HT1080 (cell line): Measurements from ENCODE around the gene RBMS2. TPM values are rescaled to one million over a fixed set of nuclear protein-coding genes. Genes with fewer than 3 reads are reported as not detected.
A peak's percentile ranks its signal among the peaks of the same experiment; 100 is the strongest.

Experiments
- DNase-seq: peaks from one replicate; pipeline ENCODE4 v3.0.0-alpha.2; 2015; ENCODE audit warnings: low read depth
- total RNA-seq: library from RNA; depleted of rRNA; stranded (reverse); fragments of >200 nt; shearing (Covaris generic); gene quantifications from 2 replicates; pipeline ENCODE4 v1.2.3, GENCODE V29; 2014

Gene RBMS2
- total RNA-seq, 1 experiment from 2014 or later: 33.3 TPM

DNA sequence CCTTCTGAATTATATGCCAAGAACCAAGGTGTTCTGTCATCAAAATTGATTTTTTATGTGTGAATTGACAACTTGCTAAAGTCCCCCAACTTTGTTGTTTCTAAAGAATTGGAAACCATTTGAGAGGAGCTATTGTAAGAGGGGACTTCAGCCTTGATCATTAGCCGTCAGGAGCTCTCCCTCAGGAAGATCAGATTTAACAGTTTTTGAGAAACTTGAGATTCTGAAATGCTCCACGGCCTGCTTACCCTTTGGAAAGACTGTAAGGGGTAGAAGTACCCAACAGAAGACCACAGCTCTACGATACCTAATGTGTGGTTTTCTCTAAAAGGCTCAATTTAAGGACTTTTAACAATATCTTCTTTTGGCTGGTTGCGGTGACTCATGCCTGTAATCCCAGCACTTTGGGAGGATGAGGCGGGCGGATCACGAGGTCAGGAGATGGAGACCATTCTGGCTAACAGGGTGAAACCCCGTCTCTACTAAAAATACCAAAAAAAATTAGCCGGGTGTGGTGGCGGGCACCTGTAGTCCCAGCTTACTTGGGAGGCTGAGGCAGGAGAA lies 57.4 kb downstream of the RBMS2 start:
- DNase-seq: peak; percentile 40

DNA sequence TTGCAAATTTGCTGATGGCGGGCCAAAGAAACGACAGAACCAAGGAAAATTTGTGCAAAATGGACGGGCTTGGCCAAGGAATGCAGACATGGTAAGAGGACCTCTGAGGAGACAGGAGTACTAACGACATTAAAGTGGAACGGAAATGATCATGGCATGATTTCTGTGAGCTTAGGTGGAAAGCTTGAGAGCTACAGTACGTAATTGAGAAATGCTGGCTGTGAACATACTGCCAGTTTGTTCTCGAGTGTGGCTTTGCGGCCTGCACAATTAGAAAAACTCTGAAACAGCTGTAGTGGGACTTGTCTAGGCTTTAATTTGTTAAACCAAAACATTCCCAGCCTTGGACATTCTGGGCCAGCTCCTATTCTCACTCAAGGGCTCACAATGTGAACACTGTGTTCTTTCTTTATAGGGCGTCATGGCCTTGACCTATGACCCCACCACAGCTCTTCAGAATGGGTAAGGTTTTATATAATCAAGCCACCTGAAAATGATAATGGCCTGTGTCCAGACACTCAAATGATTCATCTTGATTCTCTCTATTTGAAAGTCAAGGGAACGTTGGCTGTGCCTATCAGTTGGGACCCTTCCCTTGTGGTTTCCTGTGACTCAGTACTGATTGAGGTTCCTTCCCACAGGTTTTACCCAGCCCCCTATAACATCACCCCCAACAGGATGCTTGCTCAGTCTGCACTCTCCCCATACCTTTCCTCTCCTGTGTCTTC lies 60.0 kb downstream of the RBMS2 start:
- peak; percentile 97 for DNase-seq

DNA sequence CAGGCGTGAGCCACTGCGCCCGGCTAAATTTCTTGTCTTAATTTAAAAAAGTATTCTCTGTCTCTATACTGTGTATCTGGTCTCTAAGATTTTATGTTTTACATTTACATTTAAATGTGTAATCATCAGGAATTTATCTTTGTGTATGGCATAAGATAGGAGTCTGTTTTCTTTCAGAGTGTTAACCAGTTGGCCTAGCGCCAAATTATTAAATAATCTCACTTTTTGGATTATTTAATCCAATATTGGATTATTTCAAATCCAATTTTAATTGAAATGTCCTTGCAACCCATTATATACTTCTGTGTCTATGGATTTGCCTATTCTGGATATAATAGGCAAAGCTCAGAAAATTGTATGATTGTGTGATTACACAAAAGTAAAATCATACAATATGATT lies 63.5 kb downstream of the RBMS2 start:
- no peak for DNase-seq

DNA sequence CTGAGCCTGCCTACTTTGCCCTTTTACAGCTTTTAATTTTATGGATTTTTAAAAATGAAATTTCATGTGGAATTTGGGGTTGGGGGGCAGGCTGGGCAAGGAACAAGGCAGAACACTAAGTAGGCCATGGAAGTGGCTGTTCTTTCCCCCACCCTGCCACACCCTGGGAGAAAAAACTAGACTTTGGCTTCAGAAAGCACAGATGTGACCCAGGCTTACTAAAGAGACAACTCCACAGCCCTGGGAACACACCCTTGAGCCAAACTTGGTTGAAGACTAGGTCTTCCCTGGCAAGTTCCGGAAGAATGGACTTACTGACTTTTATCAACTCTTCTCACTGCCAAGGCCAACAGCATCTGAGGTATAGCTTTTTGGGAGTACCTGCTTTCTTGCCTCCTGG lies 68.2 kb downstream of the RBMS2 start:
- no peak for DNase-seq

DNA sequence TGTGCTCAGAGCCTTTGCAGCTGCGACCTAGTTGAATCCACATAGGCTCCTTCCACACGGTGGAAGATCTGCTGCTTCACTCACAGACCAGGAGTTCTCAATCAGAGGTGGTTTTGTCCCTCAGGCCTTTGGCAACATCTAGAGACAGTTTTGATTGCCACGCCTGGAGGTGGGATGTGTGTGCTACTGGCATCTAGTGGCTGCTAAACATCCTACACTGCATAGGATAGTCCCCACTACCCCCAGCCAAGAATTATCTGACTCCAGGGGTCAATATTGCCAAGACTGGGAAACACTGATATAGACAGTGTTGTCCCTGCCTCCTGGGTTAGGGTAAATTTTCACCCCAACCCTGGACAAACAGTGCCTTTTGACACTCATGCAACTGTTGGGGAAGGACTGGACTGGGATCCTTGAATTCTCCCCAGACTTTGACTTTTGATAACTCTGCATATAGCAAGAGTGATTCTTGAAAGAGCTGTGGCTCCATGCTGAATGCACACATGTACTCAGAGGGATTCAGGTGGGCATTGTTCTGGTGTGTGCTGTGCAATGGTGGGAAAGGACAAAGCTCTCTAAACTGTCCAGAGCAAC lies 68.7 kb downstream of the RBMS2 start:
- DNase-seq: peak; percentile 57

DNA sequence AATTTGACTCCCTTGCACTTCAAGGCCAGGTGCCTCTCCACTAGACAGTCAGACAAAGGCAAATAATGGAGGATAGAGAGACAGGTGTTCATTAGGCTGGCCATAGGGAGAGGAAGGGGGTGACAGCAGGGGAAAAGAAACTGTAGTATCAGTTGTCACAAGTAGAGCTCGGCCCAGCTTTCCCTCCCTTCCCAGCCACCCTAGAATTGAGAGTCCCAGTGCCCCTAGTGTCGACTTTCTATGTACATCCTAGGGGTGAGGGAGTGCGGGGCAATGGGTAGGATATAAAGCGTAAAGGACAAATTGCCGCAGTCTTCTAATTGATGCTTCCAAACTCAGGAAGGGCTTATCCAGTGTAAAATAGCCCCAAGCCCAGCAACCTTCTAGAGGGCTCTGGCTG lies 69.5 kb downstream of the RBMS2 start:
- no peak for DNase-seq

DNA sequence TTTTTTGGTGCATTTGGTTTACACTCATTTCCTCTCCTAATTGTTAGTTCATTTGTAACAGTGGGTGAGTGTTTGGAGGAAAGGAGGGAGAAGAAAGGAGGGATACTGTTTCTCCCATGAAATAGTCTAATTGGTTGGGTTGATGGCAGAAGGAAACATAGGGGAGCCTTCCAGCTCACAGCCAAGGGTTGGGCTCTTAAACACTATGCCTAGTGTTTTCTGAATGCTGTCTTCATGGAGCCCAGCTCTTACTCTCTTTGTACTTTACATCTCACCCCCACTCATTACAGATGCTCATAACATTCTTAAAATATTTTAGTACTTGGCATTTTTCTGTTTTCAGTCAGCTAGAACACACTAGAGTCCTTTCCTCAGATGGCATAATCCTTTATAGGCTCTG lies 70.3 kb downstream of the RBMS2 start:
- DNase-seq: peak; percentile 31

DNA sequence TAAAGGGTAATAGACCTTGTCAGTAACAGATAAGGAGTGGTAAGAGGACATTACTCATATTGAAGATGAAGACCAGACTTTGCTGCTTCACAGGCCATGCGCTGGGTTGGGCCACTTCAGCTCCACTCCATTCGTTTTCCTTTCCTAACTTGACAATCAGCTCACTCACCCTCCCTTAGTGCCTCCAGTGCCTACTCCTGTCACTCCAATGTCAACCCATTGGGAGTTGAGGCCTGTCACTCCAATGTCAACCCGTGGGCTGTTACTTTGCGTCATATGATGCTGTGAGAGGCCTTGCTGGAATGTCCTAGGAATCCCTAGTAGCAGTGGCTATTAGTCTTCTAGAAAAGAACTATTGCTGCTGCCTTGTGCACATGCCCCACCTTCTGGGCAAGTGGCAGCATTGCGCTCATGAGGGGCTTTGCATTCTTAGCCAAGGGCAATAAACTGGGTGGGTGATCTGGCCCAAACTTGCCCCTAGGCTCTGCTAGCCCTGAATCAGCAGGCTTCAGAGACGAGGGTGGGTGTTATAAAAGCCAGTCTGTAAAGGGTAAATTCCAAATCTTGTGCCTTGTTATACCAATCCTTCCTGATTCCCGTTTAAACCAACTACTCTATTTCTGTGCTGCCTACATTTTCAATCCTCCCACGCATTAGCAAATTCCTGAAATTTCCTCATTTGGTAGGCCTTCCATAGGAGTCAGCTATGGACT lies 72.4 kb downstream of the RBMS2 start:
- DNase-seq: peak; percentile 66

DNA sequence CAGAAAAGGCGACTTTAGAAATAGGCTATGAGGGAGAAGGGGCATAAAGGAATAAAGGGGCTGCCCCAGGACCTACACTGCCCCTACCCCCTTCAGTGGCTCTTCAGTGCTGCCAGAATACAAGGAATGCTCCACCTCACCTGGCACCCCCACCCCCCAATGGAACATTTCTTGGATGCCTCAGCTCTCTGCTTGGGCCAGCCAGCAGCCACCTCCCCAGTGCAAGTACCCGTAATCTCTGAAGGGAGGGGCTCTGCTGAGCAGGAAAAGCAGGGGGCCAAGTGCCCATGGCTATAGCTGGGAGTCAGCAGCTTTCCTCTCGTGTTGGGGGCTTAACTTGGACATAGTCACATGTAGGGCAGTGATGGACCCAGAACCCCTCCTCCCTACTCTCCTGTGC lies 75.2 kb downstream of the RBMS2 start:
- DNase-seq: no peak

DNA sequence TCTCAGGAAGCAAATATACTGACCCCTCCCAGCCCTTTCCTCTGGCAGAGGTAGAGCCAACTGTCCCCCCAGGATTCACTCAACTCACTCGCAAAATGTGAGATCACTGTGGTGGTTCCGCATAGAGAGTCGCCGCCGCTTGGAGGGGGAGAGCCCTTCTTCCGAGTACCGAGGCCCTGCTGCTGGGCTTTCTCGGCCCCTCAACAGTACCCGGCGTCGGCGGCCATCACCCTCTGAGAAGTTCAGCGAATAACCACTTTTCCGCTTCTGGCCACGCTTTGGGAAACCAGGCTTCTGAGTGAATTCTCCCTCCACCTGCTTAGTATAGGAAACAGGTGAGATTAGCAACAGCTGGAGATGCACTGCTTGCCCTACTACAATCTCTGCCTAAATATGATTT lies 77.4 kb downstream of the RBMS2 start:
- DNase-seq: no peak

DNA sequence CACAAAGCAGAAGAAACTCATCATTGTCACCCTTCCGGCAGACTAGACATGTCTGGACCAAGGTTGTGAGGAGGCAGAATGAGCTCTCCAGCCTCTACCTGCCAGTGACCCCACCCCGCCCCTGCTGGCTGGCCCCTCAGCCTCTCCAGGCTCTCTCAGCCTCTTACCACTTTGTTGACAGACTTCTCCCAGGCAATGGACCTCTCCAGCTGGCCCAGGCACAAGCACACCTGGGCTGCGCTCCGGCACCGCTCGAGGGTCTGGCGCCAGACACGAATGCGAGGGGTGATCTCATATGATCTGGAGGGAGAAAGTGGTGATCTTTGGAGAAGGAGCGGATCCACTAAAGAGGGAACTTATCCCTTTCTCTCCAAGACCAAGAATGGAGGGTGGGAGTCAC lies 78.2 kb downstream of the RBMS2 start:
- DNase-seq: no peak

DNA sequence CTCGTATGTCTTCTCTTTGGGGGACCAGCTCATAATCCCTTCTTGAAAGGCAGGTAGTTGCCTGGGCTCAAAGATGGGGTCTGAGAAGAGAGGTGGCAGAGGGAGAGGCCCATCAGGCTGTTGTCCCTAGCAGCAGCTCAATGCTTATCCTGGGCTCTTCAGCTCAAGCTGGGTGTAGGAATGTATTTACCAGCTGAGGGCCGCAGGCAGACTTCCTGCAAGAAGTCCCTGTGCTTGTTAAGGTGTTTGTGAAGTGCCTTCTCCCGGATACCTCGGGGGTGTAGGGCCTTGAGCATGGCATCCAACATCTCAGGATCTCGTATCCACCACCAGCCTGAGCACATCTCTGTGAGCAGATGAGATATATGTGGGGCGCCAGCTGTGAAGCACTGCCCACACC lies 79.1 kb downstream of the RBMS2 start:
- DNase-seq: no peak

DNA sequence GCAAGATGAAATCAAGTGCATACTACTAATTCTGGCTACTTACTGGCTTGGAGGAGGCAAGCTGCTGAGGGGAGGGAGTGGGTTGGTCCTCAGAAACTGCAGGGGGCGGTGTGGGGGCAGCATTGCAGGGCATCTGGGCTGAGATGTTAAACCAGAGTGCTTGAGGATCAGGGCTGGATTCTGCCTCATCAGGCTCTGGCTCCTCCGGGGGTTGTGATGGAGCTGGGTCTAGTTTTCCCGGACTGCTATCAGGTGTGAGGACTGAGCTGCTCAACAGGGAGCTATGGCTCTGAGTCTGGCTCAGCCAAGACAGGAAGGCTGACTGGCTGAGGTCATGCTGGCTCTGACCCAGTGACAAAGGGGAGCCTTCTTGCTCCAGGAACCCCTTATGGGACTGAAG lies 79.9 kb downstream of the RBMS2 start:
- peak; percentile 15 for DNase-seq

DNA sequence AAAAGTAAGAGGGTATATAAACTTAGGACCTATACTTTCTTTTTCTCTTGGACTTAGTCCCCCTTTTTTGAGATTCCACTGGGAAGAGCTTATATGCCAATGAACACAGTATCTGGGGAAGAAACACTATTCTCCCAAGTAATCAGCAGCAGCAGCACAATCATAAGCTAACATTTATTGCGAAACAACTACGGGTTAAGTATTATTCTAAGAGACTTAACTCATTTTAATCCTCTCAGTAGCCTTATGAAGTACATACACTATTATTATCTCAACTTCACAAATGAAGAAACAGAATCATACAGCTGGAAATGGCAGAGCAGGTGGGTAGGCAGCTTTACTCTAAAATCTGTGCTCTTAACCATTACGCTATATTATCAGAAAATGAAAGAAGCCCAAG lies 80.6 kb downstream of the RBMS2 start:
- DNase-seq: no peak

DNA sequence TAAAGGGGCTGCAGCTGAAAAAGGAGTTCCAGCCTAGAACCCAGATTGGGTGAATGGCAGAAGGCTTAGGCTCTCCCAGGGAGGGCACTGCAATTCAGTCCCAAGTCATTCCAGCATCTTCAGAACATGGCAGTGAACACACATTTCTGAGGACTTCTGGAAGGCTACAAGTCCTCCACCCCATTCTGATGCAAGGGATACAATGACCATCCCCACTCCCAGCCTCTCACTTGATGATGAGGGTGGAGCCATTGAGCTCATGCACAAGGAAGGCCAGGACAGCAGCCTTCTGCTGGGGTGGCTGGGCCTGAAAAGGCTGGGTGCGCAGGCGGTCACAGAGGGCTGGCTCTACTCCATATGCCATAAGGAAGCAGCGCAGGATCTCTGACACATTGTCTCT lies 82.7 kb downstream of the RBMS2 start:
- no peak for DNase-seq

DNA sequence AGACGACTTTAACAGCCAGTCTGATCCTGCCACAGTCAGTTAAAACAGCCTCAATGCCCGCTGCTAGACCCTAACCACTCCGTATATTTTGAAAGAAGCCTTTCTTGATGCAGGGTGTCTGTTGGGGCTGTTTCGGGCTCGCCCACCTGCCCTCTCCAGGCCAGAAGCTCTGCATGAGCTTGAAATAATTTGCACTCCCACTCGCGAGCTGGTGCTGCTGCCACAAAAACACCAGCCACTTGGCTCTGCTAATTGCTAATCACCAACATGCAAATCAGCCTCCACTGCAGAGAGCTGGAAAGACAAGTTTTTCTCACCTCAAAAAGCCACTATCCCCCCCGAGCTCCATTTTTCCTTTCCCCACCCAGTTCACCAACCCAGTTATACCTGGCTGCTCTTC lies 93.0 kb downstream of the RBMS2 start:
- no peak for DNase-seq

DNA sequence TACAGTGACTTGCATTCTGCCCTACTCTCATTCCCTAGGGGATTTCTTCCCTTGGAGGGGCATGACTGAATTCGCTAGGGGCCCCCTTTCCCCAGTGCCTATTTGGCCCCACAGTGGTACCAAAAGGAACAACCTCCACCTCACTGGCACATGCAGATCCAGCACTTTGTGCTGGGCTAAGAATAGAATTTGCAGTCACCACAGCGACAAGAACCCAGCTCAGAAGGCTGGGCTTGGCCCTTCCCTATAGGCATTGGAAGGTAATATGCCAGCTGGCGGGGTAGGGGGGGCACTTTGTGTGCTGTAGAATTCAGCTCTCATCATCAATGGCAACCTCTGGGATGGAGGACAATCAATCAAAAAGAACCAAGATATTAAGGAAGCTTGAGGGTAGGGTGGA lies 94.6 kb downstream of the RBMS2 start:
- DNase-seq: no peak

DNA sequence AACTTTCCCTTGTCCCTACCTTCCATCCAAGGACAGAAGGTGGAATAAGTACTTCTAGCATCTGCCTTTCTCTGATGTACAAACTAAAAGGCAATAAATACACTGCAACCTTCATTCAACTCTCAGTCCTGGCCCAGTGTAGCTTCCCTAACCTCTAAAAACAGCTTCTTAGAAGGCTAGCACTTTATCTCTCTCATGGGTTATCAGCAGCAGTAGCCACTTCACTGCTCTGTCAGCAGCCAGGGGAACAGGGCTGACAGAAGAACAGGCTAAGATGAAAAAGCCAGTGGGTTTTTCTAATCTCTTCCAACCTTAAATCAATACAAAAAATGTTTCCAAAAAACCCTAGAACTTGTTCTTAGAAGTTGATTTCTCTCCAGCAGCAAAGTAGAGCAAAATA lies 95.3 kb downstream of the RBMS2 start:
- DNase-seq: no peak

DNA sequence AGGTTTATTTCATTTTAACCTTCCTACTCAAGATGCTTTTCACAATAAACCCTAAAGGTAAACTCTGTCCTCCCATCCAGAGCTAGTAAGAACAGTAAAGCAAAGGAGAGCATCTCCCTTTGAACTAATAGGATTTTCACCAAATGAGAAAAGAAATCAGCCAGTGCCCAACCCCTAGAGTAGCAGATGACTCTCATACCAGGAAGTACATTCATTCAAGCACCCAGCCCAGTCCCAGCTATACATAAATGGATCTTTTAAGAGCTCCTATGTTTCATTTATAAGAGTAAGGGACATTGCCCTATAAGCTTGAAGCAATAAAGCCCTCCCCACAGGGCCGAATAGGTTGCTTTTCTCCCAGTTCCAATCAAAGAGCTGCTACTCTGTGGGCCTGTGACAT lies 100.9 kb downstream of the RBMS2 start:
- no peak for DNase-seq

DNA sequence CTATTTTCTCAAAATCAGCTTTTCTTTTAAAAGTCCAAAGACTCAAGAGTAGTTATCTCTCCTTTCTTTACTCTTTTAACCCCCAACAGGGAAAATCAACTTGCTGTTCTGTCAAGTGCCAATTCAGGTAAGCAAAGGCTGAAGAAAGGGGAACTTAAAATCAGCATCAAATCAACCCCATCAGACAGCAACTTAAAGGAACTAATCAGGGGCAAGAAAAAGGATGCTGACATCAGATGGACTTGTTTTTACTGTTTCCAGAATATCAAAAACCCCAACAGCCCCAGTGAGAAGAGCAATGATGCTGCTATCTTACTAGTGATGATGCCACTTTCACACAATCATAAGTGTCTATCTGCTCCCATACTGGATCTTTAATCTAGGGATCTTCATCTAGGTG lies 105.1 kb downstream of the RBMS2 start:
- no peak for DNase-seq

DNA sequence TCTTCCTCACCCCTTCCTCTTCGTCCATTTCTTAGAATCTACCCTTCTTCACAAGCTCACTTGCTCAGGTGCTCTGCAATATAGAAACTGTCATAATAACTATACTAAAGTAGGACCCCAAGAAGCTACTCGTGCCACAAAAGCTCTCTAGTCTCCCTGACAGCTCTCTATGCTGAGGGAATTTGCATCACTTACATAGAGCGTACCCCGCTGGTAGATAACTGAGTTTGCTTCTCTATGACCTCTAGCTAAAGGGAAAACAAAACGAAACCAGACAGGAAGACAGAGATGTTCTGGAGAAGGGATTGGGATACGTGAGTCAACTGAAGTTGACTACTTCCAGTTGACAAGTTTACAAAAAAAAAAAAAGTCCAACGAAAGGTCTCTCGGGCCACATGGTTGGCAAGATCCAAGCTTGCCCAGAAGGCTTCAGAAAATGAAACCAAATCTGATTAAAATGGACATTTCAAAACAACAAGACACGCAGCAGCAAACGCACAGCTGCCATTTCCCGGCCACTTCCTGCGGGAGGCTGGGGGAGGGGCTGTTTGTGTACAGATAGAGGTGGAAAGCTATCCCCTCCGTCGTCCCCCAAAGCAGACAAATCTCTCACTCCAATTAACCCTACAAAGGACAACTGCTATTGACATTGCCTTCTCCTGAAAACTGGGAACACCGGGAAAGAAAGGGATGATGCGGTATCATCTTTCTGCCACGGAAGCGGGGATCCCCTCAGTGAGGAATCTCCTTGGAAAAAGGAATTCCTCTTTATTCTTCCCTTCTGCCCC lies 107.2 kb downstream of the RBMS2 start:
- DNase-seq: peak; percentile 69
